GM19324 (cell line): ENCODE results near the gene TPRG1.

ENCODE experiments used
- ATAC-seq: cut with Tn5 transposase; IDR thresholded peaks from one replicate; pipeline ENCODE4 v1.9.1; 2021; ENCODE audit warnings: mild to moderate bottlenecking, moderate library complexity; ENCODE audit not compliant: unreplicated experiment, low FRiP score

TPRG1 gene

DNA sequence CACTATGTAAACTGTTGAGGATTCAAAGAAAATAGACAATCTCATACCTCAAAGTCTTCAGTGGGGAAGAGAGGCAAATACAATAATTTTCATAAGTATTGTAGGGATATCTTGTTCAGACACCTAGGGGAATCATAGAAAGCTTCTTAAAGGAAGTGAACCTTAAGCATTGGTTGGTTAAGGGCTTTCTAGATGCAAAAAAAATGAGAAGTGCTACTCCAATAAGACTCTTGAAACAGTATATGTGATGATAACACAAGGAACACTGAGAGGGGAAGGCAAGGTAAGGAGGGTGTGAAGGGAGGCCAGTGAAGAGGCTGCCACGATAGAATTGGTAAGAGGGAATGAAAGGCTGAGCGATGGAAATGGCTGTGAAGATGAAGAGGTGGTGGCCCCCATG is 104.1 kb downstream of the TPRG1 start:
- no peak for ATAC-seq

DNA sequence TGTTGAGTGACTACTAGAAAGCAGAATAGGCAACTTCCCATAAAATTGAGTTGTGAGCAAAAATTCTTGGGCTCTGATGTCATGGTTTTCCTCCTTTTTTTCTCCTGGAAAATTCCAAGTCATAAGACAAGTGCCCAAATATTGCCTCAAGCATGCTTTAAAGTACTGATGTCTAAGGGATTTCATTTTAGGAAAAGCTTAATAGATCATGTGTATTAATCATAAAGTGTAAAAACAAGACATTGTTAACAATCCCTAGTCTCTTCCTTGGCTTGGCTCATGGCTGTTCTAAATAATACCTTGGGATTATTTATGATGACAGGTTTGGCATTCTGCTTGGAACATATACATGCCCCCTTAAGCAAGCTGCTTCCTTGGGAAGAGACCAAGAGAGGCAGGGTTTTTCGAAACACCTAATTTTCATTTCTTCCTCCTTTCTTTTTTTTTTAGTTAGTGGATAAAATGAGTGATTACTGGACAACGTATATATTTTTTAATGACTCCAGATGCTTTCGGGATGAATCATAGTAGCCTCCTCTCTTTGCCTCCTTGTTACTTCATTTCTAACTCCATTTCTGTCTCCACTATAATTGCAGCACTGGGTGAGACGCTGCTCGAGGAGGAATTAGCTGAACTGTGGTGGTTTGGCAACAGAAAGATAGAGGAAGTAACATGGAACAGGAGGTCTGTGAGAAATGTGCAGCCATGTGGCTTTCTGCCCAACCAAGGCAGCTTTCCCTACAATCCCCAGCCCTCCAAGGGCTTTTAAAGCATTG is 104.9 kb downstream of the TPRG1 start:
- no peak for ATAC-seq

DNA sequence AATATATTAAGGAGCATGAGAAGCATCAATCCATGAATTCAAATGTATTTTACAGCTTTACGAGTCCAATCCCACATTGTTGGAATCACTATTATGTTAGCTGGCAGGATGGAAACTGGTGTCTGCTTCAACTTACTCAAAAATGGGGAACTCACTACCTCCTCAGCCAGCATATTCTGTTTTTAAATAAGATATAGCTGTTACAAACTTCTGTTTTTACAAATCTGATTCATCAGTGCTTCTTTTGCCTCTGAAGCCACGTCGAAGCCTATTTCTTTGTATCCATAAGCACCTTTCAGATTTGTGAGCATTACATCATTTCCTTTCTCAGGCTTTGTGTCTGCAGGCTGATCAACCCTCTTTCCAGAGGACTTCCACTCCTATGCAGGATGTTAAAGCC is 105.9 kb downstream of the TPRG1 start:
- no peak for ATAC-seq

DNA sequence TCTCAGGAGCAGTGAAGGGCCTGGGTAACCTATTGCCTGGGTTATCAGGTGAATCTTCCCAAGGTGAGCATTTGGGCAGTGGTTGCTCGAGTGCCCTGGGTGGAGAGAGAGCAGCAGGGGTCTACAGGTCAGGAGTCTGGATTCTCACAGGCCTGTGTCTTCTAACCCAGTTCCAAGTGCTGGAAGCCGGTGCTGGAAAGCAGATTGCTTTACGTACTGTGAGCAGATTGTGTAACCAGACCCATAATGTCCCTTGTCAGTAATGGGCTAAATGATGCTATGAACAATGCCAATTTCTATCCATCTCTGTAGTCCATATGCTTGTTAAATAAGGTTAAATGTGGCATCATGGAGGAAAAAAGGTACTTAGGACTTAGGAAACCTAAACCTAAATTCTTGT is 106.5 kb downstream of the TPRG1 start:
- ATAC-seq = no peak

DNA sequence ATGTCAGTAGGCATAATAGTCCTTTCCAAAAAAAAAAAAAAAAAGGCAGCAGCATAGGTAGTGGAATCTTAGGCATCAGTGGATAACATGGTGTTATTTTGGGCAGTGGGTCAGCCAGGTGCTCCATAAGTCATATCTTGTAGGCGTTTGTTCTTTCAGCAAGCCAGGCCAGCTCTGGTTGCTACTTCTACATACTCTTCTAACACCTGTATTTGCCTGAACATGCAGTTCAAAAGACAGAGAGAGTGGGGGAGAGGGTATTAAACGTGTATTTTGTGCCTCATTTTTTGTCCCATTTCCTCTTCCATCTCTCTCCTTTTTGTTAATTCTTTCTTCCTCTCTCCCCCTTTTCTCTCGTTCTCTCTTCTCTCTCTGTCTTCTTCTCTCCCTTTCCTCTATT is 110.4 kb downstream of the TPRG1 start:
- no peak for ATAC-seq

DNA sequence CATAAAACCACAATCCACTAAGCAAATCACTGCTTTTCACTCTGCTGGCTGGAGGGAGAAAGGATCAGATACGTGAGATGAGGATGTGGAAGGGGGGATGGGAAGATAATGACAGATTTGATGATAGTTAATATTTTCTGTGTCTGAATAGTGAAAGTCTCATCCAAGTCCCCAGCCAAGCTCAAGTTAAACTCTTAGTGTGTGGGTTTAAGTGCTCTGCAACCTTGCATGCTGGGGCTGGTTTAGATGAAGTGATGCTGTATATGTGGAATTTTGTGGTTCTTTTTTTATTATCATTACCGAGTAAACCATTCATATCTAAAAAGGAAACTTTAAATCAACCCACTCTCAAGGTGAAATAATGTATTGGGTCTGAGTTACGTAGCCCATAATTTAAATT is 111.0 kb downstream of the TPRG1 start:
- ATAC-seq = no peak

DNA sequence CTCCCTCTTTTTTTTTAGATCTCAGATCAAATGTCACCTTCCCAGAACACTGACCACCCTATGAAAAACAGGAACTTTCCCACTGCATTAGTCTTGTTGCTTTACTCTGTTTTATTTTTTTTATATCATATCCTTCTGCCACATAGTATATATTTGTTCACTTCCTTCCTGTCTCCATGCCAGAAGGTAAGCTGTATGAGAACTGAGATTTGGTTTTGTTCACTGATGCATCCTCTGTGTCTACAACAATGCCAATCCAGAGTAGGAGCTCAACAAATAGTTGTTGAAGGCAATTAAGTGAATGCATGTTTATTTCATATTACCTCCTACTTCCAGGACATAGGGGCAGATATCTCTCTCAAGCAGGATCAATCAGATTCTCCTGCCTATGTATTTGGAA is 114.4 kb downstream of the TPRG1 start:
- no peak for ATAC-seq

DNA sequence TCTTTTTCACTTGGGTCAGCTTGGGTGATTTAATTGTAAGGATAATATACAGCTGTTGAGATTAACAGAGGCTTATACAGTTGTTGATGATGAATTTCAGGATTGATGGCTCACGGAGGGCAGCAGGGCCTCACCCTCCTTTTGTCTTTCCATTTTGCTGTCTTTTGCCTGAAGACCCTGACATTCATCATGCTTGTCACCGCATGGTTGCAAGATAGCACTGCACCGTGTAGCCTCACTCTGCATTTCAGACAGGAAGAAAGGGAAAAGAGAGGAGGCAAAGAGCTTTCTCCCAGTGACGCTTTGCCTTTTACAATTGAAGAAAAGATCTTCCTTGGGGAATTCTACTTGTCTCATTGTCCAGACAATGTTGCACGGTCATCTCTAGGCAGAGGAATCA is 115.1 kb downstream of the TPRG1 start:
- no peak for ATAC-seq

DNA sequence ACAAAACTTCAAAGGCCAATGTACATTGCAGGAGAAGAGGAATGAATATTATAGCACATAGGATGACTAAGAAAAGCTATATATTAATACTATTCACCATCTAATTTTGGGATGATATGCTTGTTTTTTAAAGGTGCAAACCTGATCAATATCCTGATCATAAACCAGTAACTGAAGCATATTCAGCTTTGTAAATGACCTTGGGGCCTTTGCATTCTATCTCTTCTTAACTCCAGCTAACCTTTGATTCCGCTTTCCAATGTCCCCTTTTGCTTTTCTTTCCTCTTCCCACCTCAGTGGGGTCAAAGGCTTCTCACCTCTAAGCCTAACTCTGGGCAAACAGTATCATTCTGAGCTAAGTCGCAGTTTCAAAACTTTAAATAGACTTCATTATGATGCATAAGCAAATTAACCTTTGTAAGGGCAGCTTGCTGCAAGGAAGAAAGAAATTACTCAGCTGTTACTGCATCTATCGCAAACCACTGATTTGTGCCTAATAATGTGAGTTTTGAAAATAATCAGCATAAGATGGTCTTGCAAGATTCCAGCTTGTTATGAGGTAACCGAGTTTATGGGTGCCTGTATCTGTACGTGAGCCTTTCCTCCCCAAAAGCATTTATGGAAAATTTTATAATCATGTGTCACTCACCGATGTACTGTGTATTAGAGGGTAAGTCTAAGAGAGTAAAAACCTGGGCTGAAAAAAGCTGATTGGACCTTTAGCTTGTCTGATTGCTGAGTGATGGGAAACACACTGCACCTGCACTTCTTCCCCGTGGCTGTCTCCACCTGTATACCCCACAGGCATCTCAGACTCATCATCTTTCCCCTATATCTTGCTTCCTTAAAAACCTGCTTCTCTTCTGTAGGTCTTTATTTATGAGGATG is 116.8 kb downstream of the TPRG1 start:
- ATAC-seq = peak; percentile 93

DNA sequence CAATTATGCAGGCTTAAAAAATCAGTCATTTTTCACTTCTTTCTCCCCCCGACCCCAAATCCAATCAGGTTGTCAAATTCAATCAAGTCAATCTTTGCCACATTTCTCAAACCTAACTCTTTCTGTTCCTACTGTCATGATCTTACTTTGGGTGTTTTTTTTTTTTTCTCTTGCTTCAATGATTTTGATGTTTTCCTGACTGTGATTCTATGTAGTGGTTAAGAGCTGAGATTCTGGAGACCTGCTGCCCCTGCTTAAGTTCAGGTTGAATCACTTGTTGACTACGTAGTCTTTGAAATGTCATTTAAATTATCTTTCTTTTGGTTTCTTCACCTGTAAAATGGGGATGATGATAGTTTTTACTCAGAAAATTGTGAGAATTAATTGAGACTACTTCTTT is 117.5 kb downstream of the TPRG1 start:
- no peak for ATAC-seq

DNA sequence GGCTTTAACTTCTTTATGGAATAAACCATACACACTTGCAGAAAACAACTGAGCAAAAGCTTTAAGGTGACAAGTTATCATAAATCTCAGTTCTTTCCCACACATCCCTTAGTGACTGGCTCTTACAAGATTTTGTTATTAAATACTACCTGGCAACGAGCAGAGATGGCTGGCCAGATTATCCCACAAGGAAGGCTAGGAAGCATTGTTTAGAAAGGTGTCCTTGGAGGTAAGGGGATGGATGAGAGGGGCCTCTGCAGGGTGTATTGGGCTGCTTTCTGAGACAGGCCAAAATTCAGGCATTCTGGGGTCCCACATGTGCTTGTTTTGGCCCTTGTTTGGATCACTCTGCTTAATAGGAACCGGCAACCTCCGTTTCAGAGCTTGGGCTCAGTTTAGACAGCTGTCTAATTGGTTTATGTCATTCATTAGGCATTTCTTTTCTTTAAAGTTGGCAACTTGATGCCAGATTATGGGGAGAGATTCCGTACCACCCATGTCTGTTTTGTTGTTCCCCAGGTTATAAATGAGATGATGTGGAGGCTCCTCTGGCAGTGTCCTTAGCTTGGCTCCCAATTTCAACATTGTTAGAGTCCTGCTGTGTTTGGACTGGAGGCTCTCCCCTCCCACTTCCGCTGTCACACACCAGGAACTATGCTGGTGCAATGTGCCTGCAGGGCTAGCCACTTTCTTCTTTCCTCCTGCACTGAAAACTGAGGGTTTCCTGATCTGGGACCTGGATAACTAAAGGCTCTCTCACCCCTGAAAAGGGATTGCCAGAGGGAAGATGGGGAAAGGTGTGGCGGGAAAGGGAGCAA is 121.1 kb downstream of the TPRG1 start:
- no peak for ATAC-seq

DNA sequence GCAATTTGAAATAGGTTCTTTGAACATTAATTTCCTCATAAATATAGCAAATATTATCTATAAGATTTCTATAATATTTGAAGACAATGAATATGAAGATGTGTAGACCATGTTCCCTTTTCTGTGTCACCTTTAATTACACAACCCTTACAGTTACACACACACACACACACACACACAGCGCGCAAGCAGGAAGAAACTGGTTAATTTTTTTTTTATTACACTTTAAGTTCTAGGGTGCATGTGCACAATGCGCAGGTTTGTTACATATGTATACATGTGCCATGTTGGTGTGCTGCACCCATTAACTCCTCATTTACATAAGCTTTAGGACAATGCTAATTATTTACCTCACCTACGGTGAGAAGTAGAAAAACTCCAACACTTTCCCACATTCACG is 122.9 kb downstream of the TPRG1 start:
- no peak for ATAC-seq

DNA sequence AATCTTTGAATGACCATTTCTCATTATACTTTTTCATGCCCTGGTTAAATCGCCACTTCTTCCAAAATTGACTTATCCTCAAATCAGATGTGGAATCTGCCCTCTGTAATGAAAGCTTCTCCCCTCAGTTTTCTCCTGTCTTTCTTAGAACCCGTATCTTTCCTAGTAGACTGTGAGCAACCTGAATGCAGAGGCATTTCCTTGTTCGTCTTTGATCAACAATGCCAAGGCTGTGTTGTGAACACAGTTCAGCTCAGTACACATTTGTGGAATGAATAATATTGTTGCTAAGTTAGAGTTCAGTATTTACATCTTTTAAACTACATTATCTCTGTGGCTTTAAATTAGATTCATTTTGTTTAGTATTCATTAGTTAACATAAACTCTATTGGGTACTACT is 123.3 kb downstream of the TPRG1 start:
- ATAC-seq = no peak

DNA sequence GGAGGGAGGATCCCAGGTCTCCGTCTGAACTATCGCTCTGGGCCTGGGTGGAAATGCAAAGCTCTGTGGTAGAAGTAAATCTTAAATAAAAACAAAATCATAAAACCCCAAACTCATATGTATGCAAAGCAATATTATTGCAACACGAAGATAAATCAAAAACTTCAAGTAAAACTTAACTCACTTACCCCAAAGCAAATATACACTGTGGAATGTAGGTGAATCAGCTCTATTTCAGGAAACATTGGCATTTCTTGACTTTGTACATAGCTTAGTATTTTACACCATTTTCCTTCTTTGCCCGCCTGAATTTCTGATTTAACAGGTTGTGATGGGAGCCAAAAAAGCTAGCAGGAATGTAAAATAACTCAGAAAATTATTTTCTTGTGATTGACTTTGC is 126.2 kb downstream of the TPRG1 start:
- ATAC-seq = no peak

DNA sequence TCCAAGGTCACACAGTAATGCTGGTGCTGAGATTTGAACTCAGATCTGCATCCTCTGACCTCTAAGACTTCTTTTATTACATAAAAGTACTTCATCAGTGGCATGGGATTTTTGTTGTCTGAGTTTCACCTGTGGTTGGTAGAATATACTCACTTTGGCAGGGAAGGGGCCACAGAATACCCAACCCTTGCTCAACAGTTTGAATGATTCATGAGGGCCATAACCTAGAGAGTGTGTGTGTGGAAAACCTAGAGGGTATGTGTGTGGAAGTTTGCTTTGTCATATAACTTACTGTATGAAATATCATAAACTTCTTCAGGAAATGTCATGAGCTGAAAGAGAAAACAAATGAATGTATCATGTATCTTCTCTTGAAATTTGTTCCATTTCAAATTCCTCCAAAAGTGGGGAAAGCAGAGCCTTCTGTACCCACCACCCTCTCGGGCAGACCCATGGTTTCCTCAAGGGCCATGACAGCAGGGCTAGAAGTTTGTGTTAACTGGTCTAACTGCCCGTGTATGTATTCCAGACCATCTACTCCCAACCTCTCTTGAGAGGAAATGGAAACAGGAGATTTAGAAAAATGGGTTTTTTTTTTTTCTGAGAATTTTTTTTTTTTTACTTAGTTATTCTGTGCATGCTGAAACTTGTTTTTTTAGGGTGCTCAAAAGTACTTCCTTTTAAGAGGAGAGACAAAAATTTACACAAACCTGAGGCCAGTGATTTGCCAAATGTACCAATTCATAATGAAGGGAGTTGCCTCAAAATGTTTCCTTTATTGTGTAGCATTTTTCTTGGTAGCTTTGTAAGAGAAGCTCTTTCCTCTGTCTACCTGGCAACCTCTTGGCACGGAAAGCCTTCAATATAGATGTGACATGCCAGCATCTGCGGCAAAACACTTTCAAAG is 127.0 kb downstream of the TPRG1 start:
- no peak for ATAC-seq

DNA sequence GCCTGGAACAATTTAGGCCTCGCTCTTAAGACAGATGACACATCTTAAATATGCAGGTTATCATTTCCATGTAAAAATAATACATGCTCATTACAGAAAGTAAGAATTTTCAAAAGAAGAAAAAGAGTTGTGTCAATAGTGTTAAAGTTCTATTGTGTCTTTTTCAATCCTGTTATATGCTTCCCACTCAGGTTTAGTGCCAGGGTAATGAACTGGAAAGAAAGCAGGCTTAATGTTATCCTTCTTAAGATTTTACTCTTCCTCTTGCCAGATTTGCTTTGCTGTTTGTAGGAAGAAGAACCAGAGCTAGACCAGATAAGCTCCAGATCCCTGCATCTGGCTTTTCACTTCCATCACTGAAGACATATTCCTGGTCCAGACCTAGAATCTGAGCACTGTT is 128.6 kb downstream of the TPRG1 start:
- no peak for ATAC-seq

DNA sequence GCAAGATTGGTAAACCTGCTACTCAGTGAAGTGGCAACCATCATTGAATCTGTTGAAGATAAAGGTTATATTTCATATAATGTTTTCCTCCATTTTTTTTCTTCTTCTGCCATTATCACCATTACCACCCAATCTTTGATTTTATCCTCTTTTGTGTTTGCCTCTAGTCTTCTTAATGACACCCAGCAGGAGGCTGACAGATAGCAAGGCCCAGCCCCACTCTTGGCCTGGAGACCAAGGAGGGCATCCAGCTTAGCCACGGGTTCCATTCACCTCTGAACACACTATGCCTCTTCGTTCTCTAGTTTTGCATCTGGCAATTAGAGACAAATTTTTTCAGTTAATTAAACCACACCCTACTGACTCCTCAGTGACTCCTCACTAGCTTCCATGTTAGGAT is 129.7 kb downstream of the TPRG1 start:
- ATAC-seq = no peak

DNA sequence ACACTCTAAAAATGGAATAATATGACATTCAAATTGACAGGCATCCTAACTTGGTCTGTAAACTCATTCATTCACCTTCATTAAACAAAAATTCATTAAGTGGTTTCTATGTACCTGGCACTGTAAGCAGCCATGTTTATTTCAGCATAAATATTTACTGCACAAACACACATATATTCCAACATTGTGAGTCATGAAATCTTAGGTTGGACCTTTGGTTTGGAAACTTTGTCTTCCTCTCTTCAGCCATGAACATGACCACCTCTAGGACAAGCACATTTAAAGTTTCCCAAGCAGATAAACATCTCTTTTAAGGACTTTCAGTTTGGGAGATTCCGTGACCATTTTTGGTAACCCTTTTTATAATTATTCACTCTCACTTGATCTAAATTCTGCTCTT is 131.8 kb downstream of the TPRG1 start:
- no peak for ATAC-seq

DNA sequence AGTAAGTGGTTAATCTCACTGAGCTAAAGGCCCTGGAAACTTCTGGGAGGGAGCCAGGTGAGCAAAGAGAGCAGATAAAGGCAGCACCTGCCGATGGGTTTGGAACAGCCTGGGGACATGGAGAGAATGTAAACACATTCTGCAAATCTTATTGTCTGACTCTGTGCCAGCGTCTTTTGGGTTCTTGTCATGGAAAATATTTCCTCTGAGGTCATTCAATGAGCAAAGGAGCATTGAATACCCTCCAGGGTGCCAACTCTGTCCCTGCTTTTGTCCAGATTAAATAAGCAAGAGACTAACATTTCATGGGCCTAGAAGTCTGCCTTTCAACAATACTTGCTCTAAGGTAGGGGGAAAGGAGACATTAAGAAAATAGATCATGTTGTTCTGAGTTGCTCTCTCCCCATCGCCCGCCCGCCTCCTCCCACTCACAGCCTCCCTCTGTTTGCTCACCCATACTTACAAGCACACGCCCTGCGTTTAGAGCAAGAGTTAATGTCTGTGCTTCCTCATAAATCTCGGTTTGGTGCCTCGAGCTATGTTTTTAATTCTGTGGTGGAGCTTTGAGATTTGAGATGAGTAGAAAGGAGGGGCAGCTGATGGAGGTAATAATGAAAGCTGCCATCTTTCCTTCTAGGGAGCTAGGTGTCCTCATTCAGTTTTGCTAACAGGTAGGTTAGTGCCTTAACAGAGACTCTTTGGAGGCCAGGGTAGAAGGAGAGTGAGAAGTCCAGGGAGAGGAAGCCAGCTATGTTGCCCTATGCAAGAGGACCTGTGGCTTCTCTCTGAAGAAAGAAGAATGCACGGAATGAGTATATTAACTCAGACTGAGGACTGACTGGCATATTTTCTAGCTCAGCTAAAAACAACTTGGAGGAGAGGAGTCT is 132.9 kb downstream of the TPRG1 start:
- no peak for ATAC-seq
